Gastroesophageal sphincter (tissue), 4 donors: ENCODE measurements around the gene SCAPER. TPM values are rescaled to one million over a fixed set of nuclear protein-coding genes. Genes with fewer than 3 reads are reported as not detected.

Source experiments
- ATAC-seq: fragments of 150-250 bp; one replicate; pipeline ENCODE4 v1.9.1; 2016; ENCODE audit warnings: mild to moderate bottlenecking, moderate library complexity
- H3K27ac ChIP-seq, 4 donors: fragments of 200-600 bp; sonication (generic) in 3 of 4; 1 replicate in 3 of 4; 2 replicates in 1 of 4; pipeline ENCODE4 v1.5.1; 2016 to 2019
- H3K27me3 ChIP-seq: fragments of 200-600 bp; sonication (generic); one replicate; pipeline ENCODE4 v1.5.1; 2019
- H3K36me3 ChIP-seq, 2 donors: fragments of 200-600 bp; sonication (generic); one replicate each; pipeline ENCODE4 v1.5.1; 2019; ENCODE audit warnings: control low read depth in 1 of 2
- H3K4me1 ChIP-seq, 3 donors: fragments of 200-600 bp; sonication (generic); 1 replicate in 2 of 3; 2 replicates in 1 of 3; pipeline ENCODE4 v1.5.1; 2016 to 2019; ENCODE audit warnings: control low read depth in 2 of 3
- H3K4me3 ChIP-seq, 2 donors: fragments of 200-600 bp; sonication (generic); one replicate each; pipeline ENCODE4 v1.5.1; 2019; ENCODE audit warnings: mild to moderate bottlenecking in 1 of 2, moderate library complexity in 1 of 2
- H3K9me3 ChIP-seq, 3 donors: fragments of 200-600 bp; sonication (generic); one replicate each; pipeline ENCODE4 v1.5.1; 2017 to 2019; ENCODE audit warnings: control low read depth in 2 of 3
- CTCF ChIP-seq, 4 experiments: fragments of 200-600 bp in 2 of 4; fragments of 450-650 bp in 2 of 4; sonication (generic) in 1 of 4; IDR thresholded peaks; one replicate each; pipeline ENCODE4 v1.5.1; 2017 to 2019; ENCODE audit warnings: antibody characterized with exemption in 4 of 4, mild to moderate bottlenecking in 2 of 4, moderate library complexity in 2 of 4
- EP300 ChIP-seq: sonication (generic); formaldehyde crosslinking; IDR thresholded peaks from one replicate; pipeline ENCODE4 v1.6.1; 2017; ENCODE audit warnings: antibody characterized with exemption, mild to moderate bottlenecking
- POLR2A ChIP-seq, 2 donors: fragments of 450-650 bp; IDR thresholded peaks; one replicate each; pipeline ENCODE4 v1.6.1; 2017; ENCODE audit warnings: antibody characterized with exemption in 2 of 2, mild to moderate bottlenecking in 2 of 2, moderate library complexity in 1 of 2
- POLR2AphosphoS5 ChIP-seq: sonication (generic); formaldehyde crosslinking; IDR thresholded peaks from one replicate; pipeline ENCODE4 v1.6.1; 2017; ENCODE audit warnings: antibody characterized with exemption
- WGBS, 2 donors: methylation state at CpG; one replicate each; pipeline ENCODE4 v1.1.5; 2018; ENCODE audit warnings: low coverage in 1 of 2; 5-methylcytosine and 5-hydroxymethylcytosine counted together
- total RNA-seq, 4 donors: library from RNA; depleted of rRNA; stranded (reverse); fragments of >200 nt; gene quantifications; one replicate each; pipeline ENCODE4 v1.1.0, GENCODE V29; 2016

Gene SCAPER
- total RNA-seq, 4 donors from 2014 or later: 21.5 to 34.3 (median 28.7) TPM

- H3K27ac ChIP-seq: no peak overlapping the region
- WGBS, 2 donors: 71 to 90% methylated on average over 3 of the region's 3 CpGs
- no peak for ATAC-seq
Observed at GRCh38 chr15:76936671-76937070, 31.5 kb upstream of the SCAPER start.

GRCh38 chr15:76935620-76936019, 30.5 kb upstream of the SCAPER start:
- no peak for ATAC-seq
- Histone ChIP-seq H3K4me3 (no peak overlapping the region), H3K27ac (no peak overlapping the region), H3K4me1 (peaks cover 0 to 21% (median 3%) of the 10 kb centered on the region in 3 donors), H3K36me3 (peaks cover 0 to 54% of the 10 kb centered on the region in 2 donors), H3K9me3 (no peaks in the 10 kb centered on the region), H3K27me3 (no peaks in the 10 kb centered on the region)
- TF ChIP-seq POLR2A (IDR thresholded peaks at IDR 0.05) (no peak), EP300 (no peak), CTCF (IDR thresholded peaks at IDR 0.05) (no peak), POLR2AphosphoS5 (no peak)
- 77 to 97% methylated on average over 2 of the region's 2 CpGs for WGBS, 2 donors

More at GRCh38 chr15:76936671-76937070, 31.5 kb upstream of the SCAPER start:
- peaks cover 0 to 54% of the 10 kb centered on the region in 2 donors for H3K36me3 ChIP-seq
- no peak overlapping the region for H3K4me3 ChIP-seq
- no peaks in the 10 kb centered on the region for H3K9me3 ChIP-seq
- no peaks in the 10 kb centered on the region for H3K27me3 ChIP-seq
- no peak for TF ChIP-seq POLR2AphosphoS5
- H3K4me1 ChIP-seq: peaks cover 0 to 29% (median 3%) of the 10 kb centered on the region in 3 donors

GRCh38 chr15:76932135-76932966, 27.2 kb upstream of the SCAPER start:
- no peak for ATAC-seq
- no peaks in the 10 kb centered on the region for H3K27me3 ChIP-seq

GRCh38 chr15:76931397-76932134, 26.4 kb upstream of the SCAPER start, which contains the start of gene RCN2:
Gene RCN2, plus strand, starts transcription at chr15:76931749. Its CDS starts 93 bp downstream, at chr15:76931842.
- peaks cover 0 to 36% of the 10 kb centered on the region in 2 donors for H3K36me3 ChIP-seq
- 0% methylated on average over 2 of the region's 96 CpGs; no CpG with 5 or more reads in 1 of the 2 donors for WGBS, 2 donors
- ATAC-seq: peak; percentile 100
- H3K4me1 ChIP-seq: peaks cover 0 to 21% (median 3%) of the 10 kb centered on the region in 3 donors
- H3K27ac ChIP-seq: peak within 1 kb of the TSS; percentile 64 to 94 (median 90)
- H3K27me3 ChIP-seq: no peaks in the 10 kb centered on the region
- H3K9me3 ChIP-seq: no peaks in the 10 kb centered on the region
- H3K4me3 ChIP-seq: peak within 1 kb of the TSS; percentile 51 to 91
- TF ChIP-seq POLR2A (IDR thresholded peaks at IDR 0.05) (peak; percentile 78 to 85), EP300 (no peak), CTCF (IDR thresholded peaks at IDR 0.05) (peak in 2 of 4 experiments; percentile 6 to 23), POLR2AphosphoS5 (peak; percentile 80)

More at GRCh38 chr15:76932135-76932966, 27.2 kb upstream of the SCAPER start:
- Histone ChIP-seq H3K4me3 (peak overlapping the region; percentile 51 to 91), H3K4me1 (peaks cover 0 to 21% (median 3%) of the 10 kb centered on the region in 3 donors), H3K36me3 (peaks cover 0 to 43% of the 10 kb centered on the region in 2 donors), H3K9me3 (no peaks in the 10 kb centered on the region), H3K27ac (peak overlapping the region; percentile 14 to 94 (median 90))
- TF ChIP-seq EP300: no peak
- TF ChIP-seq POLR2AphosphoS5: no peak
- no peak for TF ChIP-seq POLR2A (IDR thresholded peaks at IDR 0.05)
- TF ChIP-seq CTCF (IDR thresholded peaks at IDR 0.05): no peak
- 21 to 29% methylated on average over 10 to 11 of the region's 14 CpGs for WGBS, 2 donors

GRCh38 chr15:76930831-76931396, 25.8 kb upstream of the SCAPER start:
- Histone ChIP-seq H3K9me3 (no peaks in the 10 kb centered on the region), H3K27ac (peak overlapping the region; percentile 64 to 94 (median 90)), H3K36me3 (peaks cover 0 to 29% of the 10 kb centered on the region in 2 donors), H3K27me3 (no peaks in the 10 kb centered on the region), H3K4me1 (peaks cover 0 to 21% (median 3%) of the 10 kb centered on the region in 3 donors), H3K4me3 (peak overlapping the region; percentile 39 to 91)
- 19 to 21% methylated on average over 6 to 7 of the region's 7 CpGs for WGBS, 2 donors
- TF ChIP-seq POLR2A (IDR thresholded peaks at IDR 0.05) (no peak), CTCF (IDR thresholded peaks at IDR 0.05) (no peak), POLR2AphosphoS5 (no peak), EP300 (no peak)
- no peak for ATAC-seq
